ENCODE measurements around the gene CCDC142. TPM values are rescaled to one million over a fixed set of nuclear protein-coding genes. Genes with fewer than 3 reads are reported as not detected.

Gene CCDC142
- total and polyA plus RNA-seq, 10 of the 15 experiments (the other 5 are each of a cell fraction or from before 2014, with no cell fraction given): 0.93 to 16.9 (median 9.0) TPM

DNA sequence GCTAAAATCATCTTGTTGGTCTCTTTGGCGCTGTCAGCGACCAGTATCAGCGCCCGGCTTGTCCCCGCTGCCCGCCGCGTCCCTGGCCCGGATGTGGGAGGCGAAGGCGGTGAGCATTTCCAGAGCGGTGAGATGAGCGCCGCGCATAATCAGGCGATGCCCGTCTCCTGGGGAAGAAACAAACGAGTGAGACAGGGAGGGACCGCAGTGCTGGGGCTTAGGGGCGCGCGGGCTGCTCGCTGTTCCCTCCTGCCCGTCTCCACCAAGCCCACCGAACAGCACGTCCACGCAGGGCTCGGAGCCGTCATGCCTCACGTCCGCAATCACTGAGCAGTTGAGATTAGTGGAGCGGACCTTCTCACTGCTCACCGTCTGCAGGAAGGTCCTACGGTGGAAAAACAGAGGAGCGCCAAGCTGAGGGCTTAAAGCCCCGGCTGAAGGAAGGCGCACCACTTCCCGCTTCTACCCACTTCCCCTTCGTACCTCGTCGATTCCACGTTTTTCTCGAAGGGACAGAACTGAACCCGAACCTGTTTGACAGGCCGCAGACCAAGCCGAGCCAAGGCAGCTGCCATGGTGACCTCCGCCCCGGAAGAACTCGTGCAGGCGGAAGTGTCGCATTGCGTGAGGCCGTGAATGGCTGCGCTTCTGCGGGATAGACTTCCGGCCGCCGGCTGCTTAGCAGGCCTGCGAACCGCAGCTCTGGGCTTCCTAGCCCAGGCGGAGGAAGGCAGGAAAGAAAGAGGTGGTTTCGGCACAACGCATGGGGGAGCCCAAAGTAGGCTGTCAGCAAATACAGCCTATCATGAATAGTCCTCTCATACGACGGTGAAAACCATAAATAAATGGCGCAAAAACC is 10.5 kb downstream of the CCDC142 start, which contains the start of gene MRPL53:
Gene MRPL53, minus strand, starts transcription at position 595 of the 859 bp plus-strand sequence. Its CDS starts 20 bp downstream, at position 575.
- H3K9ac ChIP-seq (ENCODE audit: control insufficient read depth, insufficient read depth, low read length): peak within 1 kb of the TSS; percentile 85
- ChIA-PET SMC1A (ENCODE audit: uncharacterized antibody, unreplicated experiment) (interaction anchor here (0.6 to 2.4 kb wide), 10 partner anchors 10 to 473 kb away, joined by 3 to 11 read pairs (median 4); partner anchors contain the start of genes CCDC142 and TTC31), RAD21 (ENCODE audit: unreplicated experiment) (interaction anchor here (0.7 to 2.1 kb wide), 5 partner anchors 10 to 32 kb away, joined by 3 to 20 read pairs (median 4); partner anchors contain the start of genes CCDC142, TTC31 and WBP1), POLR2A (interaction anchor here (0.6 to 2.7 kb wide), 12 partner anchors 9 to 1064 kb away, joined by 3 to 22 read pairs (median 4); partner anchors contain the start of genes CCDC142, INO80B, TTC31 and WBP1), CTCF (interaction anchor here (0.6 to 2.7 kb wide), 10 partner anchors 10 to 223 kb away, joined by 3 to 20 read pairs (median 6); partner anchors contain the start of genes CCDC142 and TTC31)
- H3K4me1 ChIP-seq (ENCODE audit: control insufficient read depth, insufficient read depth, low read length): 0 out of 2 replicates have a peak, but pooled peaks cover 6% of the 10 kb centered on the region
- H3K9me3 ChIP-seq (replicated peaks; ENCODE audit: control insufficient read depth, insufficient read depth, low read length): no peaks in the 10 kb centered on the region
- ATAC-seq: peak; percentile 94
- peak within 1 kb of the TSS; percentile 89 for H3K4me3 ChIP-seq
- FAIRE-seq: peak; percentile 87
- BruUV-seq (replicated peaks): TSS peak; percentile 97
- H3K36me3 ChIP-seq (ENCODE audit: control insufficient read depth in 2 of 2, insufficient read depth in 2 of 2, low read length in 1 of 2): peaks cover 0 to 3% of the 10 kb centered on the region in 2 experiments; a peak in 2 of 4 replicates
- peak within 1 kb of the TSS; percentile 93 for H3K27ac ChIP-seq (ENCODE audit: control insufficient read depth, insufficient read depth)
- H3K4me2 ChIP-seq (ENCODE audit: control insufficient read depth, insufficient read depth): peak within 1 kb of the TSS; percentile 99
- H2AFZ ChIP-seq (ENCODE audit: control insufficient read depth, low read depth, low read length): peak within 1 kb of the TSS; percentile 91
- no peaks in the 10 kb centered on the region for H3K27me3 ChIP-seq (replicated peaks in 1 of 2; ENCODE audit: control insufficient read depth in 2 of 2, insufficient read depth in 2 of 2, low read length in 1 of 2)
- intact Hi-C loops (cut with micrococcal nuclease; ENCODE audit: unreplicated experiment): no loop called here
- H3K79me2 ChIP-seq (ENCODE audit: control insufficient read depth, insufficient read depth, low read length): peaks cover 10% of the 10 kb centered on the region
- H4K20me1 ChIP-seq (ENCODE audit: control insufficient read depth, insufficient read depth): no peaks in the 10 kb centered on the region
- peak; percentile 86 for DNase-seq (ENCODE audit: low read depth, low spot score)
- in situ Hi-C loops (cut with MboI): no loop called here
- WGBS (ENCODE audit: insufficient coverage, insufficient replicate concordance, low lambda C conversion rate, missing lambda C conversion rate): 1% methylated on average over 66 of the region's 66 CpGs
- TF ChIP-seq, protein P1, sequence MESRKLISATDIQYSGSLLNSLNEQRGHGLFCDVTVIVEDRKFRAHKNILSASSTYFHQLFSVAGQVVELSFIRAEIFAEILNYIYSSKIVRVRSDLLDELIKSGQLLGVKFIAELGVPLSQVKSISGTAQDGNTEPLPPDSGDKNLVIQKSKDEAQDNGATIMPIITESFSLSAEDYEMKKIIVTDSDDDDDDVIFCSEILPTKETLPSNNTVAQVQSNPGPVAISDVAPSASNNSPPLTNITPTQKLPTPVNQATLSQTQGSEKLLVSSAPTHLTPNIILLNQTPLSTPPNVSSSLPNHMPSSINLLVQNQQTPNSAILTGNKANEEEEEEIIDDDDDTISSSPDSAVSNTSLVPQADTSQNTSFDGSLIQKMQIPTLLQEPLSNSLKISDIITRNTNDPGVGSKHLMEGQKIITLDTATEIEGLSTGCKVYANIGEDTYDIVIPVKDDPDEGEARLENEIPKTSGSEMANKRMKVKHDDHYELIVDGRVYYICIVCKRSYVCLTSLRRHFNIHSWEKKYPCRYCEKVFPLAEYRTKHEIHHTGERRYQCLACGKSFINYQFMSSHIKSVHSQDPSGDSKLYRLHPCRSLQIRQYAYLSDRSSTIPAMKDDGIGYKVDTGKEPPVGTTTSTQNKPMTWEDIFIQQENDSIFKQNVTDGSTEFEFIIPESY (IDR thresholded peaks at IDR 0.05): no peak
- TF ChIP-seq HDGF (IDR thresholded peaks at IDR 0.05) (peak; percentile 71; the same call in 1 of the 2 replicates), ETV6 (conservative IDR thresholded peaks at IDR 0.05 in 1 of 2, IDR thresholded peaks at IDR 0.05 in 1 of 2; ENCODE audit: borderline replicate concordance in 1 of 2, low read depth in 1 of 2) (peak in 1 of 2 experiments; percentile 43; a peak in 1 of 4 replicates), CBFB (IDR thresholded peaks at IDR 0.05; ENCODE audit: low read depth) (peak; percentile 91), RAD21 (IDR thresholded peaks at IDR 0.05; ENCODE audit: insufficient read depth, low read depth, low read length) (no peak), JUNB (IDR thresholded peaks at IDR 0.05) (no peak), MXI1 (IDR thresholded peaks at IDR 0.05; ENCODE audit: low read depth, low read length) (peak; percentile 86), NR2C1 (IDR thresholded peaks at IDR 0.05) (peak; percentile 100), EZH2 (IDR thresholded peaks at IDR 0.05; ENCODE audit: borderline replicate concordance, control insufficient read depth, low read depth, low read length) (no peak), EP300 (IDR thresholded peaks at IDR 0.05; ENCODE audit: borderline replicate concordance in 1 of 2, control insufficient read depth in 1 of 2, low read depth in 2 of 2, low read length in 2 of 2) (no peak), ESRRA (IDR thresholded peaks at IDR 0.05; ENCODE audit: low read length) (no peak)
- TF ChIP-seq, protein P2, sequence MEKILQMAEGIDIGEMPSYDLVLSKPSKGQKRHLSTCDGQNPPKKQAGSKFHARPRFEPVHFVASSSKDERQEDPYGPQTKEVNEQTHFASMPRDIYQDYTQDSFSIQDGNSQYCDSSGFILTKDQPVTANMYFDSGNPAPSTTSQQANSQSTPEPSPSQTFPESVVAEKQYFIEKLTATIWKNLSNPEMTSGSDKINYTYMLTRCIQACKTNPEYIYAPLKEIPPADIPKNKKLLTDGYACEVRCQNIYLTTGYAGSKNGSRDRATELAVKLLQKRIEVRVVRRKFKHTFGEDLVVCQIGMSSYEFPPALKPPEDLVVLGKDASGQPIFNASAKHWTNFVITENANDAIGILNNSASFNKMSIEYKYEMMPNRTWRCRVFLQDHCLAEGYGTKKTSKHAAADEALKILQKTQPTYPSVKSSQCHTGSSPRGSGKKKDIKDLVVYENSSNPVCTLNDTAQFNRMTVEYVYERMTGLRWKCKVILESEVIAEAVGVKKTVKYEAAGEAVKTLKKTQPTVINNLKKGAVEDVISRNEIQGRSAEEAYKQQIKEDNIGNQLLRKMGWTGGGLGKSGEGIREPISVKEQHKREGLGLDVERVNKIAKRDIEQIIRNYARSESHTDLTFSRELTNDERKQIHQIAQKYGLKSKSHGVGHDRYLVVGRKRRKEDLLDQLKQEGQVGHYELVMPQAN (conservative IDR thresholded peaks at IDR 0.05): no peak; the same call in 1 of the 2 replicates
- TF ChIP-seq, protein P3, sequence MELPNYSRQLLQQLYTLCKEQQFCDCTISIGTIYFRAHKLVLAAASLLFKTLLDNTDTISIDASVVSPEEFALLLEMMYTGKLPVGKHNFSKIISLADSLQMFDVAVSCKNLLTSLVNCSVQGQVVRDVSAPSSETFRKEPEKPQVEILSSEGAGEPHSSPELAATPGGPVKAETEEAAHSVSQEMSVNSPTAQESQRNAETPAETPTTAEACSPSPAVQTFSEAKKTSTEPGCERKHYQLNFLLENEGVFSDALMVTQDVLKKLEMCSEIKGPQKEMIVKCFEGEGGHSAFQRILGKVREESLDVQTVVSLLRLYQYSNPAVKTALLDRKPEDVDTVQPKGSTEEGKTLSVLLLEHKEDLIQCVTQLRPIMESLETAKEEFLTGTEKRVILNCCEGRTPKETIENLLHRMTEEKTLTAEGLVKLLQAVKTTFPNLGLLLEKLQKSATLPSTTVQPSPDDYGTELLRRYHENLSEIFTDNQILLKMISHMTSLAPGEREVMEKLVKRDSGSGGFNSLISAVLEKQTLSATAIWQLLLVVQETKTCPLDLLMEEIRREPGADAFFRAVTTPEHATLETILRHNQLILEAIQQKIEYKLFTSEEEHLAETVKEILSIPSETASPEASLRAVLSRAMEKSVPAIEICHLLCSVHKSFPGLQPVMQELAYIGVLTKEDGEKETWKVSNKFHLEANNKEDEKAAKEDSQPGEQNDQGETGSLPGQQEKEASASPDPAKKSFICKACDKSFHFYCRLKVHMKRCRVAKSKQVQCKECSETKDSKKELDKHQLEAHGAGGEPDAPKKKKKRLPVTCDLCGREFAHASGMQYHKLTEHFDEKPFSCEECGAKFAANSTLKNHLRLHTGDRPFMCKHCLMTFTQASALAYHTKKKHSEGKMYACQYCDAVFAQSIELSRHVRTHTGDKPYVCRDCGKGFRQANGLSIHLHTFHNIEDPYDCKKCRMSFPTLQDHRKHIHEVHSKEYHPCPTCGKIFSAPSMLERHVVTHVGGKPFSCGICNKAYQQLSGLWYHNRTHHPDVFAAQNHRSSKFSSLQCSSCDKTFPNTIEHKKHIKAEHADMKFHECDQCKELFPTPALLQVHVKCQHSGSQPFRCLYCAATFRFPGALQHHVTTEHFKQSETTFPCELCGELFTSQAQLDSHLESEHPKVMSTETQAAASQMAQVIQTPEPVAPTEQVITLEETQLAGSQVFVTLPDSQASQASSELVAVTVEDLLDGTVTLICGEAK (IDR thresholded peaks at IDR 0.05; ENCODE audit: borderline replicate concordance): peak; percentile 98

All from GM12878 (cell line).